ENCODE results near the gene FRMD8.
"Not testable (repeated sequence)": the region's sequence is repeated elsewhere in the genome, so short reads cannot be mapped to it uniquely, and the experiment has no call there.

Gene FRMD8

GRCh38 chr11:65444314-65445051 is 58.0 kb downstream of the FRMD8 start:
- no peak for DNase-seq (ENCODE audit: low read depth)
- TF ChIP-seq MAX (IDR thresholded peaks at IDR 0.05; ENCODE audit: low read depth, low read length): no peak
- no peak for TF ChIP-seq CTCF (IDR thresholded peaks at IDR 0.05; ENCODE audit: low read depth, low read length)
- peak; percentile 32 for TF ChIP-seq POLR2A (IDR thresholded peaks at IDR 0.05; ENCODE audit: extremely low read depth, insufficient read length)
- TF ChIP-seq MYC (IDR thresholded peaks at IDR 0.05; ENCODE audit: low read depth, low read length): no peak
- H3K4me3 ChIP-seq (ENCODE audit: low read depth, low read length): no peak overlapping the region

DNA sequence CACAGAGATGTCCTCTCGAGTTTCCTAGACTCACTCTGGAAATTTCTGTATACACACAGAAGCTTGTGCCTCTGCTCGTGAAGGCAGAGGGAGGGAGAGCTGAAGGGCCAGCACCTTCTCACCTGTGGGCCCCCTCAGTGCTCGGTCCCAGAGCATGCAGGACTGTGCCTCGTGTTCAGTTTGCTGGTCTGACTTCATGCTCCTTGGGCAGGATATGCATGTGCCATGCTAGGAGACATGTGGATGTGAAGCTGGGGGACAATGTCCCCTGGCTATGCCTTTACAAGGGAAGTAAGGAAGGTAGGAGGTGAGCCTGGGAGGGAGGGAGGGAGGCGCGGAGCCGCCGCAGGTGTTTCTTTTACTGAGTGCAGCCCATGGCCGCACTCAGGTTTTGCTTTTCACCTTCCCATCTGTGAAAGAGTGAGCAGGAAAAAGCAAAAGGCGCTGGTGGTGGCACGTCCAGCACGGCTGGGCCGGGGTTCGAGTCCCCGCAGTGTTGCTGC is 58.7 kb downstream of the FRMD8 start:
- TF ChIP-seq POLR2A (IDR thresholded peaks at IDR 0.05; ENCODE audit: extremely low read depth, insufficient read length) (no peak), MAX (IDR thresholded peaks at IDR 0.05; ENCODE audit: low read depth, low read length) (0 out of 2 replicates have a peak, but pooled peaks have one; percentile 23)
- no peak for DNase-seq (ENCODE audit: low read depth)
- no peak overlapping the region for H3K4me3 ChIP-seq (ENCODE audit: low read depth, low read length)

DNA sequence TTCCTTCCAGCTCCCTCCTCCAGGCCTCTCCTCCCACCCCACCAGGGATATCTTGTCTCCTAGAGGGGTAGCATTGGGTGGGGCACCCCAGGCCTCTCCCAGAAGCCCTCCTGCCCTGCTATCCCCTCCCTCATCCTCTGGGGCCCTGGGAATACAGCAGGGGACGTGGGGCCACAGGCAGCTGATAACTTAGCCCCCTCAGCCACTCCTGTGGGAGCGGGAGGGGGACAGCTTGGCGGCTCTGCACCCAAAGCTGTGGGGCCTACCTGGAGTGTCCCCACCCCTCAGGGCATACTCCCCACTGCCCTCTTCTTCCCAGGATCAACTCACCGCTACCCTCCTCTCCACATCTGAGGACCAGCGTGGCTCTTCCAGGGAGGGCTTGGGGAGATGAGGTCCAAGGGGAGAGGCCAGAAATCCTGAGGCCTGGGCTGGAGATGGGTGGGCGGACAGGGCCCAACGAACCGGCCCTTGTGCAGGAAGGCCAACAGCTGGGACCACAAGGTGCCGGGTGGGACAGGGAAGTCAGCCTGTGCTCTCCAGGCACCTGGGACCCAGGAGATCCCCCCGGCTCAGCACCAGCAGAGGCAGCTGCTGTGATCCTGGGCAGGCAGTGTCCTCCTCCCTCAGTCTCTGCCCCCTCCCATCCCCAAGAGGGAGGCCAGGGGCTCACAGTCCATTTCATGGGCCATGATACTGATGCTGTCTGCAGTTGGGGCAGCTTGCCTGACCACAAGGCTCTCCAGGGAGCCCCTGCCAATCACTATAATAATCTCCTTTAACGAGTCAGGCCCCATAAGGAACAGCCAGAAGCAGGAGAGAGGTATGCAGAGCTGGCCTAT is 59.4 kb downstream of the FRMD8 start:
- DNase-seq (ENCODE audit: low read depth): peak; percentile 61
- no peak for TF ChIP-seq MAX (IDR thresholded peaks at IDR 0.05; ENCODE audit: low read depth, low read length)
- peak; percentile 26 for TF ChIP-seq POLR2A (IDR thresholded peaks at IDR 0.05; ENCODE audit: extremely low read depth, insufficient read length)
- H3K4me3 ChIP-seq (ENCODE audit: low read depth, low read length): no peak overlapping the region

DNA sequence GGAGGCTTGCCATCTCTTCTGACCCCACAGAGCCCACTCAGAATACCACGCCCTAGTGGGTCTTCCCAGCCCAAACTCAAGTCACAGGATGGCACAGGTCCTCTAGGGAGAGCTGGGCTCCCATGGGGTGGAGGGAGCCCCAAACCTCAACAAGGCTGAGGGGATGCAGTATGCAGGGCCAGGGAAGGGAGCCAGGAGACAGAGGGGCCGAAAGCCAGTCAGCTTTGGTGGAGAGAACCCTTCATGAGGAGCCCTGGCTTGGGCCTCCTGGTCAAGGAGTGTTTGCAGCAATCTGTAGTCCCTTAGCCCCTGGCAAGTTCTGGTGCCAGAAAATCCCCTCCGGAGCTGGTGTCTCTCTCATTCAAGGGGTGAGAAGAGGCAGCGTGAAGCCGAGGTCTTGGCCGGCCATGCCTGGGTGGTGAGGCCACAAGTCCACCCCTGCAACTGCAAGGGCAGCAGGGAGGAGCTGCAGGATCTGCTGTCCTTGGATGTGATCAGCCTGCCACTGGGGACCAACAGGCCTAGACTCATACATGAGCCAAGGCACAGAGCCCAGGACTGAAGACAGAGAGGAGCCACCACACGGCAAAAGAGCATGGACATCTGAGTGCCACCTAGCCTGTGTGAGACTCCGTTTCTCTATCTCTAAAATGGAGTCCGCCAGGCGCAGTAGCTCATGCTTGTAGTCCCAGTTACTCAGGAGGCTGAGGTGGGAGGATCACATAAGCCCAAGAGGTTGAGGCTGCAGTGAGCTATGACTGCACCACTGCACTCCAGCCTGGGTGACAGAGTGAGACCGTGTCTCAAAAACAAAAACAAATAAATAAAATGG is 60.2 kb downstream of the FRMD8 start:
- TF ChIP-seq POLR2A (IDR thresholded peaks at IDR 0.05; ENCODE audit: extremely low read depth, insufficient read length): no peak
- no peak for TF ChIP-seq MYC (IDR thresholded peaks at IDR 0.05; ENCODE audit: low read depth, low read length)
- TF ChIP-seq CTCF (IDR thresholded peaks at IDR 0.05; ENCODE audit: low read depth, low read length): no peak
- TF ChIP-seq MAX (IDR thresholded peaks at IDR 0.05; ENCODE audit: low read depth, low read length): no peak
- no peak overlapping the region for H3K4me3 ChIP-seq (ENCODE audit: low read depth, low read length)
- DNase-seq (ENCODE audit: low read depth): no peak

- DNase-seq (ENCODE audit: low read depth): no peak
- H3K4me3 ChIP-seq (ENCODE audit: low read depth, low read length): no peak overlapping the region
- no peak for TF ChIP-seq MYC (IDR thresholded peaks at IDR 0.05; ENCODE audit: low read depth, low read length)
- TF ChIP-seq POLR2A (IDR thresholded peaks at IDR 0.05; ENCODE audit: extremely low read depth, insufficient read length): no peak
- TF ChIP-seq MAX (IDR thresholded peaks at IDR 0.05; ENCODE audit: low read depth, low read length): no peak; the same call in 1 of the 2 replicates
- no peak for TF ChIP-seq CTCF (IDR thresholded peaks at IDR 0.05; ENCODE audit: low read depth, low read length)
These were observed 61.6 kb downstream of the FRMD8 start for GRCh38 chr11:65448074-65448417.

DNA sequence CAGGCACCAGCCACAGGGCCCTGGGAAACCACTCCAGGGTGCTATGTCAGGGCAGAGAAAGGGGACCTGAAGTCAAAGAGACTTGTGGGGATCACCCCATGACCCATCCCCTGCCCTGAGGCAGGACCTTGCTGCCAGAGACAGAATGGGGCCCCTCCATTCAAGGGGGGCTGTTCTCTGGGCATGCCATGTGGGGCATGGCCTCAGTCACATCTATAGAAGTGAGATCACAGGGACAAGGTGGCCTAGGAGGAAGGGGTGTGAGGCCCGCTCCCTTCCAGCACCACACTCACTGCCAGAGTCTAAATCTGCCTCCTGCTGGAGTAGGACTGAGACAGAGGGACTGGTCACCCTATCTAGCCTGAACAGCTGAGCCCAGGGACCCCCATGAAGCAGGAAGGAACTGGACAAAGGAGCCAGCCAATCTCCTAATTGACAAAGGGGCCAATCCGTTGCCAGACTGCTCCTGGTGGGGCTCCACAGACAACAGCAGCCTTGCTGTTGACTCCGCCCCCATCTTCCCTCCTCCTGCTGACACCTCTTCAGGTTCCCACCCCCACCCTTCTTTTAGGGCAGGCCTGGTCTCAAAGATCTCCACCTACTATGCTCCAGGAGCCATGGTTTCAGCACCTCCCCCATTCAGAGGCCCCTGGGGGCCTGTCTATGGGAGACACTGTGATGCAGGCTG is 62.1 kb downstream of the FRMD8 start:
- DNase-seq (ENCODE audit: low read depth): no peak
- no peak for TF ChIP-seq MAX (IDR thresholded peaks at IDR 0.05; ENCODE audit: low read depth, low read length)
- TF ChIP-seq CTCF (IDR thresholded peaks at IDR 0.05; ENCODE audit: low read depth, low read length): no peak
- TF ChIP-seq MYC (IDR thresholded peaks at IDR 0.05; ENCODE audit: low read depth, low read length): no peak
- TF ChIP-seq POLR2A (IDR thresholded peaks at IDR 0.05; ENCODE audit: extremely low read depth, insufficient read length): no peak
- no peak overlapping the region for H3K4me3 ChIP-seq (ENCODE audit: low read depth, low read length)

DNA sequence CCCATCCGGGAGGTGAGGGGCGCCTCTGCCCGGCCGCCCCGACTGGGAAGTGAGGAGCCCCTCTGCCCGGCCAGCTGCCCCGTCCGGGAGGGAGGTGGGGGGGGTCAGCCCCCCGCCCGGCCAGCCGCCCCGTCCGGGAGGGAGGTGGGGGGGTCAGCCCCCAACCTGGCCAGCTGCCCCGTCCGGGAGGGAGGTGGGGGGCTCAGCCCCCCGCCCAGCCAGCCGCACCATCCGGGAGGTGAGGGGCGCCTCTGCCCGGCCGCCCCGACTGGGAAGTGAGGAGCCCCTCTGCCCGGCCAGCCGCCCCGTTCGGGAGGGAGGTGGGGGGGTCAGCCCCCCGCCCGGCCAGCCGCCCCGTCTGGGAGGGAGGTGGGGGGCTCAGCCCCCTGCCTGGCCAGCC is 64.9 kb downstream of the FRMD8 start:
- DNase-seq (ENCODE audit: low read depth); H3K4me3 ChIP-seq (ENCODE audit: low read depth, low read length): not testable (repeated sequence)

- DNase-seq (ENCODE audit: low read depth); H3K4me3 ChIP-seq (ENCODE audit: low read depth, low read length): not testable (repeated sequence)
These were observed 65.8 kb downstream of the FRMD8 start for GRCh38 chr11:65452259-65452658.
